ENCODE data around the gene CENPQ. TPM values are rescaled to one million over a fixed set of nuclear protein-coding genes. Genes with fewer than 3 reads are reported as not detected.

Gene CENPQ
- total RNA-seq, 6 experiments from 2014 or later = 7.2 to 14.3 (median 13.2) TPM

- Mint-ChIP-seq H3K27me3 (ENCODE audit: insufficient read depth) (peaks cover 7% of the 10 kb centered on the region; the same call in 1 of the 2 replicates), H3K27ac (no peak overlapping the region), H3K9me3 (no peaks in the 10 kb centered on the region), H3K4me1 (ENCODE audit: low read depth) (no peaks in the 10 kb centered on the region), H3K4me3 (no peak overlapping the region), H3K36me3 (ENCODE audit: low read depth) (no peaks in the 10 kb centered on the region)
- DNase-seq = no peak
- no peak for TF ChIP-seq CTCF (IDR thresholded peaks at IDR 0.05)
Observed at GRCh38 chr6:49506569-49507111, 43.5 kb downstream of the CENPQ start.

- DNase-seq = no peak
- Mint-ChIP-seq H3K36me3 (ENCODE audit: low read depth) (no peaks in the 10 kb centered on the region), H3K9me3 (no peaks in the 10 kb centered on the region), H3K4me1 (ENCODE audit: low read depth) (peaks cover 8% of the 10 kb centered on the region; the same call in 1 of the 2 replicates), H3K27ac (no peak overlapping the region), H3K27me3 (ENCODE audit: insufficient read depth) (peaks cover 7% of the 10 kb centered on the region; the same call in 1 of the 2 replicates), H3K4me3 (no peak overlapping the region)
- no peak for TF ChIP-seq CTCF (IDR thresholded peaks at IDR 0.05)
Observed at GRCh38 chr6:49509342-49509741, 46.2 kb downstream of the CENPQ start.

- no peak overlapping the region for H3K27ac Mint-ChIP-seq
- DNase-seq = no peak
- H3K27me3 Mint-ChIP-seq (ENCODE audit: insufficient read depth) = peaks cover 4% of the 10 kb centered on the region
- H3K9me3 Mint-ChIP-seq = no peaks in the 10 kb centered on the region
- H3K4me3 Mint-ChIP-seq = no peak overlapping the region
- peaks cover 8% of the 10 kb centered on the region; the same call in 1 of the 2 replicates for H3K4me1 Mint-ChIP-seq (ENCODE audit: low read depth)
- no peaks in the 10 kb centered on the region for H3K36me3 Mint-ChIP-seq (ENCODE audit: low read depth)
- no peak for TF ChIP-seq CTCF (IDR thresholded peaks at IDR 0.05)
Observed at GRCh38 chr6:49513153-49513989, 50.2 kb downstream of the CENPQ start.

- DNase-seq = no peak
- Mint-ChIP-seq H3K4me3 (no peak overlapping the region), H3K4me1 (ENCODE audit: low read depth) (peaks cover 8% of the 10 kb centered on the region; the same call in 1 of the 2 replicates), H3K27me3 (ENCODE audit: insufficient read depth) (peaks cover 4% of the 10 kb centered on the region), H3K36me3 (ENCODE audit: low read depth) (no peaks in the 10 kb centered on the region), H3K27ac (no peak overlapping the region), H3K9me3 (no peaks in the 10 kb centered on the region)
- TF ChIP-seq CTCF (IDR thresholded peaks at IDR 0.05) = no peak
Observed at GRCh38 chr6:49514571-49515484, 51.7 kb downstream of the CENPQ start.

- H3K9me3 Mint-ChIP-seq = no peaks in the 10 kb centered on the region
- no peaks in the 10 kb centered on the region for H3K36me3 Mint-ChIP-seq (ENCODE audit: low read depth)
- H3K27me3 Mint-ChIP-seq (ENCODE audit: insufficient read depth) = peaks cover 4% of the 10 kb centered on the region
- no peak for TF ChIP-seq CTCF (IDR thresholded peaks at IDR 0.05)
- H3K4me1 Mint-ChIP-seq (ENCODE audit: low read depth) = peaks cover 8% of the 10 kb centered on the region; the same call in 1 of the 2 replicates
- H3K4me3 Mint-ChIP-seq = no peak overlapping the region
- DNase-seq = no peak
- H3K27ac Mint-ChIP-seq = no peak overlapping the region
Observed at GRCh38 chr6:49515485-49516146, 52.4 kb downstream of the CENPQ start.
